Pancreas (tissue), 10 donors: ENCODE results near the gene BBX. TPM values are rescaled to one million over a fixed set of nuclear protein-coding genes. Genes with fewer than 3 reads are reported as not detected.

Source experiments
- ATAC-seq, 4 donors: fragments of 200-7000 bp; cut with Tn5 transposase; one replicate each; pipeline versions ENCODE4 v1.8.0 to v1.9.1; 2020; ENCODE audit warnings: mild to moderate bottlenecking in 4 of 4, moderate library complexity in 4 of 4
- DNase-seq, 6 donors: peaks; one replicate each; pipeline ENCODE4 v3.0.0-alpha.2; 2020
- FAIRE-seq: peaks from 2 replicates; lab custom pipeline; 2012; peaks lifted over from hg19 to GRCh38; lab: Jason Lieb, UNC
- H3K27ac ChIP-seq, 4 donors: fragments of 200-600 bp; sonication (generic); 1 replicate in 3 of 4; 2 replicates in 1 of 4; pipeline versions ENCODE4 v1.5.0 to v1.8.0; 2020
- H3K27me3 ChIP-seq, 4 donors: fragments of 200-600 bp; one replicate each; pipeline ENCODE4 v1.8.0; 2021
- H3K36me3 ChIP-seq, 3 donors: fragments of 200-600 bp; sonication (generic) in 1 of 3; one replicate each; pipeline versions ENCODE4 v1.5.0 to v1.8.0; 2020 to 2021
- H3K4me1 ChIP-seq, 3 donors: fragments of 200-600 bp; one replicate each; pipeline ENCODE4 v1.8.0; 2021
- H3K4me3 ChIP-seq, 4 donors: fragments of 200-600 bp; sonication (generic) in 2 of 4; one replicate each; pipeline versions ENCODE4 v1.5.0 to v1.8.0; 2020 to 2021
- H3K9me3 ChIP-seq, 4 donors: fragments of 200-600 bp; one replicate each; pipeline ENCODE4 v1.8.0; 2021
- CTCF ChIP-seq, 4 donors: fragments of 200-600 bp; sonication (generic) in 3 of 4; IDR thresholded peaks; one replicate each; pipeline versions ENCODE4 v1.5.0 to v1.8.0; 2021; ENCODE audit warnings: antibody characterized with exemption in 4 of 4
- WGBS, 2 donors: extraction: QIAGEN DNeasy Blood & Tissue Kit; methylation state at CpG; one replicate each; pipeline ENCODE4 v1.1.7; 2013; 5-methylcytosine and 5-hydroxymethylcytosine counted together
- intact Hi-C, 3 donors: fragments of 100-400 bp; cut with DNase I; formaldehyde crosslinking; loops; one replicate each; pipeline versions ENCODE4 v1.11.1 to v1.14.2; 2022
- polyA plus RNA-seq, 2 donors: library from polyadenylated mRNA; stranded (reverse); fragments of 200-250 nt; gene quantifications; one replicate each; pipeline ENCODE4 v1.2.3, GENCODE V29; 2013
- total RNA-seq, 6 donors: library from RNA; stranded (reverse); fragmentation: NEBNext Ultra II Directional in 4 of 6; extraction: Animal tissue kit (Norgen Biotek cat#: 25700) in 4 of 6; gene quantifications; one replicate each; pipeline versions ENCODE4 v1.2.1 to v1.2.4, GENCODE V29; 2021 to 2023
- donor health status: healthy with polysubstance abuse.
- donor health status: DM: no; HTN: no; CAD: no; lungs with moderate emphysema.
- donor health status: DM: no; HTN: no; CAD: no.
- donor health status: control.
- donor health status: control.
- donor health status: Bipolar disorder and iron deficiency.
- donor health status: DM: yes; HTN: yes; CAD: no.
- donor health status: DM: no; HTN: no; CAD: no.
- donor health status: DM: no; HTN: no; CAD: no.
- donor health status: DM: yes; HTN: yes; CAD: no.

Gene BBX
- total and polyA plus RNA-seq, 8 donors, result 3.9 to 43.8 (median 19.8) TPM

- TF ChIP-seq CTCF (IDR thresholded peaks at IDR 0.05), result no peak
- 61 to 63% methylated on average over 1 of the region's 1 CpG for WGBS, 2 donors
- ATAC-seq, result no peak
Observed at GRCh38 chr3:107512108-107512507, 10.7 kb upstream of the BBX start.

GRCh38 chr3:107514453-107514852 is 8.3 kb upstream of the BBX start:
- no peak for TF ChIP-seq CTCF (IDR thresholded peaks at IDR 0.05)
- ATAC-seq, result no peak
- DNase-seq, result no peak
- WGBS, 2 donors, result 85 to 94% methylated on average over 1 of the region's 1 CpG
- H3K36me3 ChIP-seq, result no peaks in the 10 kb centered on the region
- intact Hi-C loops, result no loop called here
- H3K27me3 ChIP-seq, result no peaks in the 10 kb centered on the region
- no peak overlapping the region for H3K4me3 ChIP-seq
- H3K27ac ChIP-seq, result no peak overlapping the region
- H3K4me1 ChIP-seq, result no peaks in the 10 kb centered on the region
- no peaks in the 10 kb centered on the region for H3K9me3 ChIP-seq
- FAIRE-seq, result no peak

More at GRCh38 chr3:107512108-107512507, 10.7 kb upstream of the BBX start:
- Histone ChIP-seq H3K4me1 (no peaks in the 10 kb centered on the region), H3K27ac (no peak overlapping the region), H3K9me3 (no peaks in the 10 kb centered on the region), H3K27me3 (no peaks in the 10 kb centered on the region), H3K36me3 (no peaks in the 10 kb centered on the region), H3K4me3 (no peak overlapping the region)
- intact Hi-C loops, result no loop called here
- FAIRE-seq, result no peak
- DNase-seq, result no peak

- DNase-seq (no peak), FAIRE-seq (no peak), ATAC-seq (no peak)
- Histone ChIP-seq H3K27ac (no peak overlapping the region), H3K4me3 (no peak overlapping the region), H3K4me1 (no peaks in the 10 kb centered on the region), H3K9me3 (no peaks in the 10 kb centered on the region), H3K27me3 (no peaks in the 10 kb centered on the region), H3K36me3 (no peaks in the 10 kb centered on the region)
- WGBS, 2 donors, result 51% methylated on average over 3 of the region's 3 CpGs
- intact Hi-C loops, result no loop called here
- no peak for TF ChIP-seq CTCF (IDR thresholded peaks at IDR 0.05)
Observed at GRCh38 chr3:107516475-107516874, 6.3 kb upstream of the BBX start.

- Histone ChIP-seq H3K4me3 (no peak overlapping the region), H3K4me1 (peaks cover 0 to 4% (median 0%) of the 10 kb centered on the region in 3 donors), H3K9me3 (no peaks in the 10 kb centered on the region), H3K27me3 (no peaks in the 10 kb centered on the region), H3K27ac (no peak overlapping the region), H3K36me3 (no peaks in the 10 kb centered on the region)
- no peak for FAIRE-seq
- DNase-seq, result no peak
- WGBS, 2 donors, result 80 to 82% methylated on average over 4 of the region's 4 CpGs
- no peak for ATAC-seq
- no peak for TF ChIP-seq CTCF (IDR thresholded peaks at IDR 0.05)
- intact Hi-C loops, result no loop called here
Observed at GRCh38 chr3:107520535-107520934, 2.2 kb upstream of the BBX start.

GRCh38 chr3:107521469-107522059 is 1.2 kb upstream of the BBX start:
- Histone ChIP-seq H3K4me1 (peaks cover 0 to 6% (median 4%) of the 10 kb centered on the region in 3 donors), H3K27me3 (no peaks in the 10 kb centered on the region), H3K9me3 (no peaks in the 10 kb centered on the region), H3K27ac (no peak overlapping the region), H3K4me3 (no peak overlapping the region), H3K36me3 (no peaks in the 10 kb centered on the region)
- DNase-seq (no peak), ATAC-seq (no peak), FAIRE-seq (no peak)
- TF ChIP-seq CTCF (IDR thresholded peaks at IDR 0.05), result no peak
- intact Hi-C loops, result no loop called here
- WGBS, 2 donors, result 62 to 75% methylated on average over 3 of the region's 3 CpGs
